GM18867 (cell line): ENCODE measurements around the gene RAD51B.

Experiments
- ATAC-seq: cut with Tn5 transposase; IDR thresholded peaks from one replicate; pipeline ENCODE4 v1.9.1; 2021; ENCODE audit warnings: mild to moderate bottlenecking, moderate library complexity; ENCODE audit not compliant: unreplicated experiment

RAD51B gene

DNA sequence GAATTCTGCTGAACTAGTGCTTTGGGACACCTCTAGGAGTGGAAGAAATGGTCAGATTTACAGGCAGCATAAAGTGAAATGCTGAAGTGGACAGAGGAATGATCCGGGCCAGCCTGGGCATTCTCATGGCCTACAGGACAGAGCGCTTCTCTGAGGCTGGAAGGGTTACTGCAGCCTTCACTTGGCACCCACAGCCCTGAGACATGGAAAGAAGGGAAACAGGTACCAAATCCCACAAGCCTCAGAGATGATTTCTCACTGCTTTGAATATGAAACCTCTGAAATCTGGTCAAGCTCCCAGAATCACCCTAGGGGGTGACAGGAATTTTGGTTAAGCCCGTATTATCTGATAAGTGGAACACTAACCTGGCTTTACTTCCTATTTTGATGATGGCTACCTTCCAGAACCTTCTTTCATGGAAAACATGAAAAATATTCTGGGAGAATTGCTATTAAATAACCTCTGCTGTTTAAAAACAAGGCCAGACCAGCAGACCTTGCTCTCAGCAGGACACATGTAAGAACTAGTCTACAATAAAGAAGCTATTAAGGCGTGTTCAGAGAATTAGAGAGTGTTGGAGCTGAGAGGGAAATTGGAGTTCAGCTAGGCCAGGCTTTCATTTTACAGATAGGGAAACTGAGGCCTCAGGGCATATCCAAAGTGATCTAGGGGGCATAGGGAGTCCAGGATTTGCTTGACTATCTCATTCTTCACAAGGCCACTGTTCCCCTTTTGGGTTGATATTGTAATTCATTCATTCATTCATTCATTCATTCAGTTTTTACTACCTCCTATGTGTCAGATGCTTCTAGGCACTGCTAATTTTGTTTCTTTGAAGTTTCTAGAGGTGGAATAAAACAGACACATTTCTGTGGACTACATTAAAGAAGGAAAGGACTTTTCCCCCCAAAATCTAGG lies 691.8 kb downstream of the RAD51B start:
- ATAC-seq = no peak

DNA sequence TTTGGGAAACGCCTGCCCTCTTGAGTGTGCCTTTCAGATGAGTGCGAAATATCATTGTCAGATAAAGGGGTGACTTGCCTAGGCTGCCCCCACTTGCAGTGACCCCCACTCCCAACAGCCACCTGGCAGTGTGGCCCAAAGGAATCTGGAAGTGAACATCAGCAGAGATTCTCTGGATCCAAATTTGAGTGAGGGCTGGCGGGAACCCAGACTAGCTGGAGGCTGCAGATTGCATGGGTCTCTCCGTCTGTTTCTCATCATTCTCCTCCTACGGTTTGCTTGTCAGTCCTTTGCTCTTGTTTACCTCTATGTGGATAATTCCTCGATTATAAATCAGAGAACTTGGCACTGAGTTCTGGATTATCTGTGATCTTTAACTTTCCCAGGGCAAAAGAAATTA lies 692.5 kb downstream of the RAD51B start:
- no peak for ATAC-seq

DNA sequence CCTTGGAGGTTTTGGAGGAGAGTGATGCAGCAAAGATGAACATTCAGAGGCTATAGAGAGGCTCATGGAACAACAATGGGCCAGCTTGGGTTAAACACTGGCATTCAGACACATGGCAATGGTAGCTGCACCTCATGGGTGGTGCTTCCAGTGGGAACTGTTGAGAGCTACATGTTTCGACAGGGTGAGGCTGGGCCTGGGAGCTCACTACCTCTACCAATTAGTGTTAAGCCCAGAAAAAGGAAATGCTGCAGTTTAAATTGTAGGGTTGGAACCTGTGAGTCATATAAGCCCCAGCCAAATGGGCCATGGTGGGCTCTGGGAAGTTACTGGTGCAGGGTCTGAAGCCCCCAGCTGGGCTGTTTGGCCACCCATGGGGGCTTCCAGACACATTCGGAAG lies 693.6 kb downstream of the RAD51B start:
- ATAC-seq = no peak

DNA sequence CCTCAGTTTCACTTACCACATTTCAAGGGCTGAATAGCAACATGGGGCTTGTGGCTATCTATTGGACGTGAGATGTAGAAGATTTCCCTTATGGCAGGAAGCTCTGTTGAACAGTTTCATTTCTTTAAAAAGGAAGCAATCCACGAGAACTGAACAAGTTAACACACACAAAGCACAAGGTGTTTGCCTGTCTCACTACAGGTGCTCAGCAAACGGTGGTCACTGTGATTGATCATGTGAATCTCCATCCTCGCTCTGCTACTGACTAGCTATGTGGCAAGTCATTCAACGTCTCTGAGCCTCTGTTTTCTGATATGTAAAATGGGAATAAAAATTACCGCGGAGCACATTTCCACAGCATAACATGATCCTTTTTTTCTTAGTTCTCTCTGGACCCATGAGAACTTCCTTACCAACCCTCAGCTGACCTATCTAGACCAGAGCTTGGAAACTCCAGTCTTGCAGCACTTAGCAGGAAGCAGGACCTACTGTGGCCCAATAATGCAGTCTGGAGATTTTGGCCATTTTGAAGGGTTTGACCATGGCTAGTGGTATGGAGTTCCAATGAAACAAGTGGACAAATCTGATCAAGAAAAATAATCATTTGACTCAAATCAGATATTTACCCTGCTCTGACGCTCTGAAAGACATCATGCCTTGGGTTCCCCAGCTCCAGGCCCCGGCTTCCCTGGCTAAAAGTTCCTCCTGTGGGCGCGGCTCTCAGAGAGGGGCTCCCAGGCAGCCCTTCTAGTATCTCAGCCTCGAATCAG lies 694.4 kb downstream of the RAD51B start:
- no peak for ATAC-seq

DNA sequence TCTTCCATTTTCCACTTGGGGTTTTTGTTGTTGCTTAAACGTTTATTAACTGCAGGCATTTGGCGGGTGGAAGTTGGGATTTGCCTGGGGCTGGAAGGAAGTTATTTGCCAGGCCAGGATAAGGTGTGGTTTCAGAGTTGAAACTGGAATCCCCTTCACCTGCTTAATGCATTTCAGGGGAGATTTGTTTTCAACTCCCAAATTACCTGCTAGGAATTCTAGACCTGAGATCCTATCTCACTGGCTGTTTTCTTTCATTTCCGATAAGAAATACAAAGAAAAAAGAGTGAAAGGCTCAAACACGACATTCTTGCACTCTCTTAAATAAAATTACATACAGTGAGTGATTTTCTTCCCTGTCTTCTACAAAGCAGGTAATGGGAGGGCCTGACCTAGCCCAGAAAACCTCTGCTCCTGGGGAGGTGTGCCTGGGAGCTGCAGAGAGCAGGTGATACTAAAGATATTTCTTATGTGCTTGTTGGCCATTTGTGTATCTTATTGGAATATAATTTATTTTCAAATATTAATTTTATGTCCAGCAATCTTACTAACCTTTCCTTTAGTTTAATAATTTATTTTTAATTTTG lies 695.1 kb downstream of the RAD51B start:
- no peak for ATAC-seq

DNA sequence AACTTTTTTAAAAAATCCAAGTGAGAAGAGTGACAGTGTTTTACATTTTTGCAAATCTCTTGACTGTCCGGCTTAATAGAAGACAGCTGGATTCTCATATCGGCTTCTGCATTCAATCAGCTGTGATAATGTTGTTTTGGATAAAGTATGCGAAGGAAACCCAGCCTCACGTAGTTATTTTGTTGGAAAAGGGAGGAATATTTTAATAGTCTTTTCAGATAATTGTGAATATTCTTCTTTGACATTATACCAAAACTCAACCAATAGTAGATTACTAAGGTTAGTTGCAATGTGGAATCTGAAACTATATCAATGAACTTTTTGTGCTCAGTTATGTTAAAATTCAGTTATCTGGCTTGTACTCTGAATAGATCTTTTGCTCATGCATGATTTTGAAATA lies 696.8 kb downstream of the RAD51B start:
- no peak for ATAC-seq

DNA sequence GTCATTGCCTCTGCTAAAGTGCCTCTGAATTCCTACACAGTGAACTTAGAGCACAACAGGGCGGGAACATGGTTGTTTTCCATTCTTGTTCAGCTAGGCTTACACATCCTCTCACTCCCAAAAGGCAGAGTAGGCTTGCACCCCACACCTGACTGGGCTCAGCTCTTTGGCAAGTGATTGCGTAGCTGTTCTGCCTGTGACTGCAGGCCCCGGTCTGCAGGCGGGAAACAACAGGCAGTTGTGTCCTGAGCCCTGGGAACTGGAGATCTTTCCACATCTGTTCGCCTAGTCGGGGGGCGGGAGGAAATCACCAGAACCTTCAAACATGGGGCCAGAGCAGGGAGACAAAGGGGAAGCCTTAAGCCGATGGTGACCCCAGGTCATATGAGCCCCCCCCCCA lies 698.6 kb downstream of the RAD51B start:
- ATAC-seq = no peak

DNA sequence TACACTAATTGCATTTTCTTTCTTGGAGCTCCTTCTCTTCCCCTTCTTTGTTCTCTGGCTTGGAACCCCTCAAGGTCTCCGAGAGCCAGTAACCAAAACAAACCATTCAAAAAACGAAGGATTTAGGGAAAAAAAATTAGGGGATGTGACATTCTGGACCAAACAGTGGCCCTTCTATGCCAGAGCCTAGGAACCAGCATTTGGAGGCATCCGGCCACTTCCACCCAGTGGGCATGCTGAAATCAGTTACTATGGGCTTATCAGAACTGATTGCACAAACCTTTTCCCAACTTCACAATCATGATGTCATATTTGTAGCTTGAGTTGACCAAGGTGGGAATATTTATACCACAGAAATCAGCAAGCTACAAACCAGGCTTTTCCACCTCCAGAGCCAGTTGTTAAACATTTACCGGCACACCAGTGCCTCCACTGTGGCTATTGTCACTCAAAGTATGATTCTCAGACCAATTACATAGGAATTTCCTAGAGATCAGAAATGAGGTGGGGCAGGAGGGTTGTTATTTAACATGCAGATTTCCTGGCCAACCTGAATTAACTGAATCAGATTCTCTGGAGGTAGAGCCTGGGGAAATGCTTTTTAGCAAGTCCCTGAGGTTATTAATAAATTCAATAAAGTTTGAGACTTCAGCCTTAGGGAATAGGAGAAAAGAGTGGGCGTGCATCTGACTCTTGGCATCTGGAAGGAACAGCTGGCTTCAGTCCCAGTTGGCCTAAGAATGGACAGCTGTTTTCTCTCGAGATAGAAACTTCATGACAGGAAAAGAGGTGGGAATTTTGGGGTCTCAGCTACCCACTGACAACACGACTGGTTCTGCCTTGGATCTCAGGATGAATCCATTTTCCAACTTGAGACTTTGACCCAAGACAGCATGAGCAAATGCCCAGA lies 699.4 kb downstream of the RAD51B start:
- no peak for ATAC-seq

DNA sequence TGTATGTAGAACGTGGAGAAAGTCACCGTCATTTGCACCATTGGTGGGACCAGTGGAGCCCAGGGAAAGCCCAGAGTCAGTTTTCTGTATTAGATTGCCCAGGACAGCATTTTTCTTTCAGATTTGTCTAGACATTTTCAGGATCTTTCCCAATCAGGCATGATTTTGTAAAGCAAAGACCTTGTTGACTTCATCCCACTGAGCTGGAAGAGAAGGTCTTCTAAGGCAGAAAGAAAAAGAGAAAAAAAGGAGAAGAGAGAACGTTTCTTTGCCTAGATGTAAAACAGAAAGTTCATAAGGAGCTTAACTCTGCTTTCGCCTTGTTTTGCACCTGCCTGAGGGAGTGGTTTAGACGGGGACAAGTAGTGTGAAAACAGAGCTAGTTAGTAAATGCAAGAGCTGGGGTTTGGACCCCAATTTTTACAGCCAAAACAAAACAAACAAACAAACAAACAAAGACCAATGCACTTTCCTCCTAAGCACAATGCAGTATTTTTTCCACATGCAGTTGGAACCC lies 700.1 kb downstream of the RAD51B start:
- peak; percentile 75 for ATAC-seq

DNA sequence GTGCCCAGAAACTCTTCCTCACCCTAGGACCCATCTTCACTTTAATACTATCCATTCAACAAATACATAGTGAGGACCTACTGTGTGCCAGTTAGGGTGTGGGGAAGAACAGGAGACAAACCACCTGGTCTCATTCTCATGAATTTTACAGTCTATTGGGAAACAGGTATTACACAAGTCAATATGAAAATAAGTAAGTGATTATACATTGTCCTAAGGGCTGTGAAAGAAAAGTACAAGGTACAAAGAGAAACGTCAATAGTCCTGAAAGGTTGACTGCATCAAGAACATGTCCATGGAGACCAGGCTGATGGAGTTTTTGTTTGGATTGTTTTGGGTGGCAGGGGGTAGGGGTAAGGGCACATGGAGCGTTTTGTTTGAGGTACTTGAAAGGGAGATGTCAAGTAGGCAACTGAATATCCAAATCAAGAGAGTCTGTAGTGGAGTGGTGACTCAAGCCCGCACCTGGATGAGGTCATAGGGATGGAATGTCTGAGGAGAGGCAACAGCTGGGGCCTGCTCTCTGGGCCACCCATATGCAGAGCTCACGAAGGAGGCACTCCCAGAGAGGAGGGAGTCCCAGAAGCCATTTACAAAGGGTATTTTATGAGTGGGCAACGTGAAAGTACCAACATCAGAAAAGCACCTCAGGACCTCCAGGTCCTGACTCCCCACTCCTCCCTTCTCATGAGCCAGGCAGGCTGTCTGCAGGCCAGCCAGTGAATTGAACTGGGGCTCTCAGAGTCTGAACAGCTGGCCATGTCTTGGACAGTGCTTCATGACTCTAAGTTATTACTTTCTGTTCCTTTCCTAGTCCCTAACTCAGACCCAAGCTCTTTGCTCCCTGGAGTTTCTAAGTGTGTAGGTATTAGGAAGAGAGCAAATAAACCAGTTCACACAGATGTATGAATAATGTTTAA lies 701.3 kb downstream of the RAD51B start:
- no peak for ATAC-seq

DNA sequence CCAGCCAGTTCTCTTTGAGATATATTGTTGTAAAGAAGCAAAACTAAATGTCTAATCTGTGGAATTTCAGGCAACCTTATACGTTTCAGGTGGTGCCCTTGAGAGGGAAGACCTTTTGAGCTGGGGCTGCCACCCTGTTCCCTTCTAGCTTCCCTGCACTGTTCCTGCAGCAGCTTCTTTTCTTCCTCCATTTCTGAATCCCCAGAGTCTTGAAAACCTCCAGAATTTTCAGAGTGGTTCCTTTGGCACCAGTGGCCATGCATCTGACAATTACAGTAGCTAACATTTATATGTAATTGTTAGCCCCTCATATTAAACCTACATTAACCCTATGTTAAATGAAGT lies 702.0 kb downstream of the RAD51B start:
- ATAC-seq = no peak

DNA sequence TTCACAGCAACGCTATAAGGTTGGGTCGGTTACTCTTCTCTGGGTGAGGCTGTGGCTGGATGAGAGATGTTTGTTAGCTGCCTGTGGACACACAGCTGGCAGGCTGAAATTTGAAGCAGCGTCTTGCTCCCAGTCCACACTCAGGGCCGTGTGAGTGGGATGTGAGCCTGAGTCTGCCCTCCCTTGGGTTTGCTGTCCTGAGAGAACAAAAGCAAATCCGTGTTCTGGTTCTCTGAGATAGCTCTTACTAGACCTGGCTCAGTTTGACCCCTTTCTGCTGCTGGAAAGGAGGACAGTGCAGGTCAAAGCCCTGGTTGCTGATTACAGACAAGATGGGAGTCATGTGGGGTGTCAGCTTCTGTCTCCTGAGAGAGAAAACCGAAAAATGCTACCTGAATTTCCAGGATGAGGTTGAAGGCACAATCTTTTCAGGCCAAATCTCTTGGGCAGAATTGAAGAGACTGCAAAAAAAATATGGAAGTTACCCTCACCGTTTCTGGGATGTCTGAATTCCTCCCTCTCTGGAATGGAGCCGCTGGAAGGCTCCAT lies 702.5 kb downstream of the RAD51B start:
- ATAC-seq = no peak

DNA sequence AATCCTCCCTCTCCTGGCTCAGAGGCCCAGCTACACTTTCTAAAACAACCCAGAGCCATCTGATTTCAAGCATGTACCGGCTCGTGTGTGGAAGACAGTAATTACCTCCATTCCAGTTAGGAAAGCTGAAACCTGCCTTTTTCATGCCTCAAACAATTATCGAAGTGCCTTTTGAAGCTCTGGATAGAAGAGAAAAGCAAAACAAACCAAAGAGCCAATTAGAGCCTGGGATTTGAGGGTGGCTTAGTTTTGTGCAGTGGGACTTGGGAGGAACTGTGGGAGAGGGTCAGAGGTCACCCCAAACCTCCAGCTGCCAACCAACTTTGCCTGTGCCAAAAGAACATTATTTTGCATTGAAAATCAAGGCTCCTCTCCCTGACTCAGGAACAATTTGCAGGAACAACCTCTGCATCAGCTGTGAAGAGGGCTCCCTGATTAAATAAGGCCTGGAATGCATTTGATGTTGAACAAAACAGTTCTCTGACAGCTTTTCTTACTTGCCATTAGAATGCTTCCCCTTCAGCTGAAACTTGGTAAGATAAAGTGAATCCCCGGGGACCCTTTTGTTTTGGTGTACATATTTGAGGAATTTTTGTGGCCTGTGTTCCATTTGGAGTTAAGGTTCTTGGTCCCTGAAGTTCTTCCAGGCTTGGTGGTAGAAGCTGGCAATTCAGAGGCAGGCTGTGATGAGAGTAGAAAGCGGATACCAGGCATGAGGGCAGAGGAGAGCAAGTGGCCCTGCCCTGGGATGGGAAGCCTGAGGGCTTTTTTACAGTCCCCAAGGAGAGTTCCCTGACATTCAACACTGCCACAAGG lies 703.1 kb downstream of the RAD51B start:
- ATAC-seq = no peak

DNA sequence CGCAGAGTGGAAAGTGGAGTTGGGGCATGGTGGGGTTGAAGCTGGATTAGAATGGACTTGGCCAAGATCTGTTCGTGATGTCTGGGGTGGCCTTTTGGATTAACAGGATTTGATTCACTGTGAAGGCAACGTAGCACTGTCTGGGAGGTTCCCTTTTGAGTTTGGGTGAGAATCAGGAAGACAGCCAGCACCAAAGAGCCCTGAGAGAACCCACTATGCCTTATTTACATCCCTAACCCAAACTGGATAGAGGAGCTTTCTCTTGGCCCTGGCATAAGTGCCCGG lies 703.7 kb downstream of the RAD51B start:
- no peak for ATAC-seq

DNA sequence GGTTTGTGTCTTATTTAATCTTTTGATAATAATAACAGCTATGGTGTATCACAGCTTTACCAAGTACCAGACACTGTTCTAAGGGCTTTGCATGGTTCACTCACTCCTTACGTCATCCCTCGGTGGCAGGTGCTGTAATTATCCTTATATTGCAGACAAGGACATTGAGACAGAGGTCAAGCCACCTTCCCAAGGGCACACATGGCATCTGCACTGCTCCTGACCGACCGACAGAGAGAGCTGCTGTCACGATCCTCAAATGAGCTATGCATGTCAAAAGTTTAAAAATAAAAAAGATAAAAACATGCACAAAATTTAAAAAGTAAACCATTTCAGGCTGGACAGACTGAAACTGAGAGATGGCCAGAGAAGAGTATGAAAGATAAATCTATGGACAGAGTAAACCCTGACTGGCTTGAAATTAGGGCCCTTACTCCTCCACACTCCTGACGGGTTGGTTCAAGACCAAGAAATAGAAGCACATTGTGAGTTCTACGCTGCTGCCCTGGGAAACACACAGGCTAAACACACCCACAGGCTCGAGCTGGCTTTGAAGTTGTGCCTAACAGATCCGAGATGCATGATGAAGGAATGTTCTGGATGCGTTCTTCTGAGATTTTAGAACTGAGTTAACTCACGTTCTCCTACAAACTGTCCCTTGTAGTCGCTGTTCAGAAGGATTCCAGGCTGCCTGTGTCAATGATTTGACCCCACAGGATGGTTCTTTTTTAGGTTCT lies 704.6 kb downstream of the RAD51B start:
- ATAC-seq = no peak

DNA sequence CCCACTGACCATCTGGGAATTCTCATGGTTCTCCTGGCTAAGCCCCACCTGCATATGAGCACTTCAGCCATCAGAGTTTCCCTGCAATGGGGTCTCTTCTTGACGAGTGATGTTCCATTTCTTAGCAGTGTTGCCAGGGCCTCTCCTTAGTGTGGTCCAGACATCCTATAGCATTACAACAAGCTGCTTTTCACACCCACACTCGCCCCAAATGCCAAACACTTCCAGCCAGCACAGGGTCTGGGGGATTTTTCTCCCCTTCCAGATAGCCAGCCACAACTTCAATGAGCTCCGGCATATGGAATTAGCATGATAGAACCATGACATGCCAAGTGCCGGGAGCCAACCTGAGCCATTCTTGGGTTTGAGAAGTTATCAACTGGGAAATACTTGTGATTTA lies 705.9 kb downstream of the RAD51B start:
- no peak for ATAC-seq

DNA sequence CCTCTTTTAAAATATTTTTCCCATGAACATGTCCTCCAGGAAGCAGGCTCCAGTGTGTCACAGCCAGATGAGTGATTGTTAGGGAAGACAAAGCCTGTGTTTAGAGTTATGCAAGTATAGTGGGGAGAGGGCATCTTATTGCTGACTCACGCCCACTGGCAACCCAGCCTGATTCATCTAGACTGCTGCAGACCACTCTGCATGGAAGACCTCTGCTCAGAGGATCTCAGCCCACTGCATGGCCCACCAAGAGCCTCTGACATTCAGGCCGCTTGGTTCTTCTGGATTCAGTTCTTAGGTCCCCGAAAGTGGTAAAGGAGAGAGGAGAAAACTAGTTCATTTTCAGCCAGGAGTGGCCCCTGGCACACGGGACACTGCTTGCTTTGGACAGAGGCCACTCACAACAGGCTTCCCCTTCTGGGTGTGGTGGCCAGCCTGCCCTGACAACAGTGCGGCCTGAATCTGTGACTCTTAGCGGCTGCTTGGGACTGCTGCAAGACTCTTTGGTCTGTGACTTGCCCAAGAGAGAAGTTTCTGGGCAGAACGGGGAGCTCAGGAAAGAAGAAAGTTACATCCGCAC lies 707.0 kb downstream of the RAD51B start:
- no peak for ATAC-seq
